Liver (tissue), 9 donors: Measurements from ENCODE around the gene CDC45. TPM values are rescaled to one million over a fixed set of nuclear protein-coding genes. Genes with fewer than 3 reads are reported as not detected.

Source experiments
- DNase-seq: peaks from one replicate; pipeline ENCODE4 v3.0.0-alpha.2; 2017; ENCODE audit warnings: low spot score
- H3K27ac ChIP-seq, 2 donors: one replicate each; pipeline ENCODE4 v1.7.0; 2013; ENCODE audit warnings: inconsistent platforms in 2 of 2, low read length in 2 of 2, control low read depth in 1 of 2, low read depth in 1 of 2, mild to moderate bottlenecking in 1 of 2
- H3K27me3 ChIP-seq, 4 donors: one replicate each; pipeline versions ENCODE4 v1.6.1 to v1.7.0; 2013; ENCODE audit warnings: low read length in 3 of 4, inconsistent platforms in 1 of 4, mild to moderate bottlenecking in 1 of 4, moderate library complexity in 1 of 4; ENCODE audit not compliant: control insufficient read depth in 4 of 4, insufficient read depth in 4 of 4
- H3K36me3 ChIP-seq, 4 donors: one replicate each; pipeline versions ENCODE4 v1.6.1 to v1.7.0; 2013; ENCODE audit warnings: low read length in 3 of 4, mild to moderate bottlenecking in 3 of 4, low read depth in 1 of 4, moderate library complexity in 1 of 4; ENCODE audit not compliant: control insufficient read depth in 4 of 4, insufficient read depth in 3 of 4
- H3K4me1 ChIP-seq, 4 donors: one replicate each; pipeline versions ENCODE4 v1.6.1 to v1.7.0; 2013; ENCODE audit warnings: low read length in 3 of 4, mild to moderate bottlenecking in 3 of 4, moderate library complexity in 1 of 4; ENCODE audit not compliant: control insufficient read depth in 4 of 4, insufficient read depth in 4 of 4
- H3K4me3 ChIP-seq, 3 donors: one replicate each; pipeline versions ENCODE4 v1.6.1 to v1.7.0; 2013; ENCODE audit warnings: low read length in 3 of 3, control low read depth in 1 of 3, low read depth in 1 of 3, mild to moderate bottlenecking in 1 of 3
- H3K9ac ChIP-seq, 2 donors: one replicate each; pipeline ENCODE4 v1.7.0; 2013; ENCODE audit warnings: low read length in 2 of 2, mild to moderate bottlenecking in 2 of 2, moderate library complexity in 2 of 2, control low read depth in 1 of 2, low read depth in 1 of 2
- H3K9me3 ChIP-seq, 4 donors: one replicate each; pipeline versions ENCODE4 v1.6.1 to v1.7.0; 2013; ENCODE audit warnings: low read length in 3 of 4; ENCODE audit not compliant: control insufficient read depth in 4 of 4
- CTCF ChIP-seq: fragments of 150-350 bp; IDR thresholded peaks from 2 replicates; pipeline ENCODE4 v1.5.1; 2017; ENCODE audit warnings: improper control_type of control experiment, low read depth, low read length; ENCODE audit not compliant: missing input control
- EGR1 ChIP-seq, 2 donors: IDR thresholded peaks; 2 replicates each; pipeline ENCODE4 v1.6.1; 2016 to 2018; ENCODE audit warnings: antibody characterized with exemption in 2 of 2, low read depth in 2 of 2
- FOXA2 ChIP-seq: IDR thresholded peaks from 2 replicates; pipeline ENCODE4 v1.6.1; 2016; ENCODE audit warnings: antibody characterized with exemption
- HNF4G ChIP-seq: IDR thresholded peaks from 2 replicates; pipeline ENCODE4 v1.6.1; 2016; ENCODE audit warnings: antibody characterized with exemption
- MAX ChIP-seq: IDR thresholded peaks from 2 replicates; pipeline ENCODE4 v1.6.1; 2016; ENCODE audit warnings: antibody characterized with exemption
- NR2F2 ChIP-seq: IDR thresholded peaks from 2 replicates; pipeline ENCODE4 v1.6.1; 2016; ENCODE audit warnings: antibody characterized with exemption
- RAD21 ChIP-seq, 2 donors: IDR thresholded peaks; 2 replicates each; pipeline ENCODE4 v1.6.1; 2016; ENCODE audit warnings: antibody characterized with exemption in 2 of 2, mild to moderate bottlenecking in 2 of 2
- RXRA ChIP-seq, 2 donors: IDR thresholded peaks; 2 replicates each; pipeline ENCODE4 v1.6.1; 2017 to 2018; ENCODE audit warnings: antibody characterized with exemption in 2 of 2, mild to moderate bottlenecking in 1 of 2
- YY1 ChIP-seq: IDR thresholded peaks from 2 replicates; pipeline ENCODE4 v1.6.1; 2016; ENCODE audit warnings: antibody characterized with exemption, mild to moderate bottlenecking
- ZBTB33 ChIP-seq: IDR thresholded peaks from 2 replicates; pipeline ENCODE4 v1.6.1; 2016; ENCODE audit warnings: antibody characterized with exemption
- WGBS: extraction: QIAGEN DNeasy Blood & Tissue Kit; methylation state at CpG from one replicate; pipeline ENCODE4 v1.1.7; 2013; 5-methylcytosine and 5-hydroxymethylcytosine counted together
- polyA plus RNA-seq, 2 donors: library from polyadenylated mRNA; stranded (reverse) in 1 of 2; unstranded in 1 of 2; fragments of 200-250 nt in 1 of 2; fragments of >200 nt in 1 of 2; fragmentation: Nextera tagmentation in 1 of 2; extraction: Ambion mirVana in 1 of 2; gene quantifications; one replicate each; pipeline versions ENCODE4 v1.2.1 to v1.2.3, GENCODE V29; 2013 to 2015
- total RNA-seq, 2 donors: library from RNA; depleted of rRNA; stranded (reverse); fragments of >200 nt; gene quantifications; one replicate each; pipeline ENCODE4 v1.2.3, GENCODE V29; 2014
- donor health status: healthy.
- donor health status: healthy.
- donor health status: healthy.
- donor health status: healthy.
- donor health status: healthy.

Gene CDC45
- total and polyA plus RNA-seq, 4 donors, result 0.33 to 15.5 (median 0.94) TPM

GRCh38 chr22:19483481-19484244 is 3.9 kb downstream of the CDC45 start:
- no peak for TF ChIP-seq RXRA (IDR thresholded peaks at IDR 0.05)
- H3K9ac ChIP-seq, result no peak overlapping the region
- H3K9me3 ChIP-seq, result no peaks in the 10 kb centered on the region
- no peak for DNase-seq
- no peaks in the 10 kb centered on the region for H3K36me3 ChIP-seq
- peaks cover 3 to 7% (median 4%) of the 10 kb centered on the region in 4 donors for H3K4me1 ChIP-seq
- no peak overlapping the region for H3K4me3 ChIP-seq
- WGBS, result 86% methylated on average over 8 of the region's 8 CpGs
- H3K27ac ChIP-seq, result no peak overlapping the region
- no peaks in the 10 kb centered on the region for H3K27me3 ChIP-seq

GRCh38 chr22:19488285-19488684 is 8.6 kb downstream of the CDC45 start:
- Histone ChIP-seq H3K4me1 (no peaks in the 10 kb centered on the region), H3K27me3 (no peaks in the 10 kb centered on the region), H3K9me3 (no peaks in the 10 kb centered on the region), H3K4me3 (no peak overlapping the region), H3K36me3 (no peaks in the 10 kb centered on the region), H3K27ac (no peak overlapping the region), H3K9ac (no peak overlapping the region)
- TF ChIP-seq CTCF (no peak), FOXA2 (no peak), YY1 (no peak), MAX (no peak), NR2F2 (no peak), EGR1 (IDR thresholded peaks at IDR 0.05; ENCODE audit: low read depth in 2 of 2) (no peak)
- WGBS, result 96% methylated on average over 2 of the region's 2 CpGs
- no peak for DNase-seq

DNA sequence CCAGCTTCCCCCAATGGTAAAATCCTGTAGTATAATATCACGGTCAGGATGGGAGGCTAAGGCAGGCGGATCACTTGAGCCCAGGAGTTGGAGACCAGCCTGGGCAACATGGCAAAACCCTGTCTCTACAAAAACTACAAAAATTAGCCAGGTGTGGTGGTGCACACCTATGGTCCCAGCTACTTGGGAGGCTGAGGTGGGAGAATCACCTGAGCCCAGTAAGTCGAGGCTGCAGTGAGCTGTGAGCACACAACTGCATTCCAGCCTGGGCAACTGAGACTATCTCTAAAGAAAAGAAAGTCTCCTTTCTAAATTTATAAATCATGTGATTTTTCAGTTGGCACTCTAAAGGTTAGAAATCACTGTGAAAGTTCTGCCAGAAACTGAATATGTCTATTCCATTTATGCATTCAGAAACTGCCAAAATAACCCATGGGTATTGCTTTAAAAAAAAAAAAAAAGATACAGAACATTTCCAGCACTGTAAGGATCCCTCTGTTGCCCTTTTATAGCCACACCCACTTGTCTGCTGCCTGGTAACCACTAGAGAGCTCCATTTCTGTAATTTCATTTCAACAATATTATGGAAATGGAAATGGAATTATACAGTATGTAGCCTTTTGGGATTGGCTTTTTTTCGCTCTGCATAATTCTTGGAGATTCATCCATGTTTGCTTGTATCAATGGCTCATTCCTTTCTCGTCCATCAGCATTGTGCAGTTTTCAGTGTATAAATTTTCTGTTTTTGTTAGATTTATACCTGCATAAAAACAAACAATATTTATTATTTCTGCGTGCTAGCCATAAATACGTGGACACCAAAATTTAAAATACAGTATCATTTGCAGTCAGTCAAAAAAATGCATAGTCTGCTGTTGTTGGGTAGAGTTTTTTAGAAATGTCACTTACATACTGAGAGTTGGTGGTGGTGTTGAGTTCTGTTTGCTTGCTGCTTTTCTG is 9.4 kb downstream of the CDC45 start:
- no peak for DNase-seq

More for the DNA sequence above, 9.4 kb downstream of the CDC45 start:
- peak; percentile 40 to 53 for TF ChIP-seq RAD21 (IDR thresholded peaks at IDR 0.05)
- TF ChIP-seq HNF4G, result no peak
- no peak for TF ChIP-seq ZBTB33
- TF ChIP-seq NR2F2, result no peak
- Histone ChIP-seq H3K4me3 (no peak overlapping the region), H3K9me3 (no peaks in the 10 kb centered on the region), H3K9ac (no peak overlapping the region), H3K27me3 (no peaks in the 10 kb centered on the region), H3K27ac (no peak overlapping the region), H3K4me1 (no peaks in the 10 kb centered on the region), H3K36me3 (no peaks in the 10 kb centered on the region)
- 94% methylated on average over 7 of the region's 7 CpGs for WGBS
